HEK293 (cell line): Measurements from ENCODE around the gene ANKRD11.

Source experiments
- CTCF ChIA-PET: fragments of 350-600 bp; formaldehyde crosslinking; extraction: SDS; loops from one replicate; lab custom pipeline; 2021; ENCODE audit warnings: antibody characterized with exemption; lab: Yijun Ruan, JAX
- POLR2A ChIA-PET: fragments of 300-600 bp; formaldehyde crosslinking; extraction: SDS; loops from one replicate; lab custom pipeline; 2020; ENCODE audit warnings: antibody characterized with exemption, inconsistent platforms; lab: Yijun Ruan, JAX
- H3K27ac ChIP-seq: fragments of 200-500 bp; sonication (Bioruptor generic); 2 replicates; pipeline ENCODE4 v1.5.1; 2014; ENCODE audit warnings: low read depth, low read length, control low read depth, inconsistent platforms; ENCODE audit errors: extremely low read depth
- H3K36me3 ChIP-seq, 2 experiments: fragments of 200-500 bp in 1 of 2; sonication (Bioruptor generic) in 1 of 2; 1 replicate in 1 of 2; 2 replicates in 1 of 2; pipeline ENCODE4 v1.5.1; 2014 to 2017; ENCODE audit warnings: inconsistent platforms in 2 of 2, low read length in 2 of 2; ENCODE audit not compliant: control insufficient read depth in 2 of 2, insufficient read depth in 1 of 2
- H3K4me1 ChIP-seq: fragments of 200-500 bp; sonication (Bioruptor generic); 2 replicates; pipeline ENCODE4 v1.5.1; 2014; ENCODE audit warnings: mild to moderate bottlenecking, low read length, inconsistent platforms; ENCODE audit not compliant: control insufficient read depth, insufficient read depth
- H3K4me3 ChIP-seq: 2 replicates; pipeline ENCODE4 v1.5.1; 2011; ENCODE audit warnings: low read depth, mild to moderate bottlenecking, control low read depth, low read length, moderate library complexity
- H3K9me3 ChIP-seq: fragments of 200-500 bp; sonication (Bioruptor generic); 2 replicates; pipeline ENCODE4 v1.5.1; 2014; ENCODE audit warnings: low read depth, low read length, inconsistent platforms; ENCODE audit not compliant: control insufficient read depth, insufficient read depth
- GLI2 ChIP-seq: fragments of 450-650 bp; formaldehyde crosslinking; IDR thresholded peaks from 2 replicates; pipeline ENCODE4; 2017; ENCODE audit warnings: missing biosample characterization, missing genetic modification characterization, low read depth, borderline replicate concordance
- KLF1 ChIP-seq: fragments of 450-650 bp; formaldehyde crosslinking; IDR thresholded peaks from 2 replicates; pipeline ENCODE4 v1.5.1; 2016; ENCODE audit warnings: missing biosample characterization, missing genetic modification characterization
- KLF9 ChIP-seq: fragments of 450-650 bp; formaldehyde crosslinking; IDR thresholded peaks from 2 replicates; pipeline ENCODE4 v1.5.1; 2016; ENCODE audit warnings: missing biosample characterization, missing genetic modification characterization, low read depth
- MZF1 ChIP-seq: fragments of 450-650 bp; formaldehyde crosslinking; IDR thresholded peaks from 2 replicates; pipeline ENCODE4 v1.5.1; 2017; ENCODE audit warnings: missing biosample characterization, missing genetic modification characterization, borderline replicate concordance
- ZEB2 ChIP-seq: fragments of 450-650 bp; formaldehyde crosslinking; IDR thresholded peaks from 2 replicates; pipeline ENCODE4 v1.5.1; 2016; ENCODE audit warnings: missing biosample characterization, missing genetic modification characterization
- ZNF548 ChIP-seq: fragments of 450-650 bp; formaldehyde crosslinking; IDR thresholded peaks from 2 replicates; pipeline ENCODE4 v1.5.1; 2016; ENCODE audit warnings: missing biosample characterization, missing genetic modification characterization
- ZNF629 ChIP-seq: fragments of 450-650 bp; formaldehyde crosslinking; IDR thresholded peaks from 2 replicates; pipeline ENCODE4 v1.5.1; 2017; ENCODE audit warnings: missing biosample characterization, missing genetic modification characterization
- ZNF660 ChIP-seq: fragments of 450-650 bp; IDR thresholded peaks from 2 replicates; pipeline ENCODE4 v1.5.1; 2018; ENCODE audit warnings: missing biosample characterization, mild to moderate bottlenecking, missing genetic modification characterization
- ZXDB ChIP-seq: fragments of 450-650 bp; formaldehyde crosslinking; IDR thresholded peaks from 2 replicates; pipeline ENCODE4 v1.5.1; 2016; ENCODE audit warnings: missing biosample characterization, missing genetic modification characterization
- TF ChIP-seq, protein P1 (sequence below): fragments of 450-650 bp; formaldehyde crosslinking; IDR thresholded peaks from 2 replicates; pipeline ENCODE4 v1.5.1; 2017; ENCODE audit warnings: missing biosample characterization, mild to moderate bottlenecking, missing genetic modification characterization, moderate library complexity
- TF ChIP-seq, protein P2 (sequence below): fragments of 450-650 bp; formaldehyde crosslinking; IDR thresholded peaks from 2 replicates; pipeline ENCODE4 v1.5.1; 2017; ENCODE audit warnings: missing biosample characterization, missing genetic modification characterization
- TF ChIP-seq, protein P3 (sequence below): fragments of 450-650 bp; formaldehyde crosslinking; IDR thresholded peaks from 2 replicates; pipeline ENCODE4 v1.5.1; 2016; ENCODE audit warnings: missing biosample characterization, missing genetic modification characterization
- TF ChIP-seq, protein P4 (sequence below): fragments of 450-650 bp; IDR thresholded peaks from 2 replicates; pipeline ENCODE4 v1.5.1; 2018; ENCODE audit warnings: missing biosample characterization, mild to moderate bottlenecking, missing genetic modification characterization
- TF ChIP-seq, protein P5 (sequence below): fragments of 450-650 bp; formaldehyde crosslinking; IDR thresholded peaks from 2 replicates; pipeline ENCODE4 v1.5.0; 2017; ENCODE audit warnings: missing biosample characterization, missing genetic modification characterization, borderline replicate concordance
- TF ChIP-seq, protein P6 (sequence below): fragments of 450-650 bp; formaldehyde crosslinking; IDR thresholded peaks from 2 replicates; pipeline ENCODE4 v1.5.1; 2016; ENCODE audit warnings: missing biosample characterization, missing genetic modification characterization

ANKRD11 gene

DNA sequence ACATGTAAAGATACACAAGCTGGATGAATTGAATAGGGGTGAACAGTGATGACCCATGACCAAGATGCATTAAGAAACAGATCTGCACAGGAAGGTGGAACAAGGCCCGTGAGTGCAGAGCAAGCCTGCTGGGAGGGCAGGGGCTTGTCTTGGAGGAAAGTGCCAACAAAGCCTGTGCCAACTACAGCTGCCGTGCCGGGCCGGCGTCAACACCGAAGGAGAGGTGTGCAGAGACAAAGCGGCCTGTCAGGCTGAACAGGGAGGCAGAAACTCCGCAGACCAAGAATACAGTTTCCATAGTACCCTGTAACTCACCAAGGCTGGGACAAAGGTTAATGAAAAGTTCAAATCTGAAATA is 46.7 kb downstream of the ANKRD11 start:
- Histone ChIP-seq H3K9me3 (no peaks in the 10 kb centered on the region), H3K36me3 (no peaks in the 10 kb centered on the region; a peak in 1 of 3 replicates), H3K4me3 (no peak overlapping the region), H3K27ac (no peak overlapping the region; the same call in 1 of the 2 replicates), H3K4me1 (peaks cover 38% of the 10 kb centered on the region)
- POLR2A ChIA-PET: interaction anchor here (1.2 to 1.6 kb wide), 2 partner anchors 45 to 74 kb away, joined by 3 to 5 read pairs; no protein-coding TSS in a partner anchor
- CTCF ChIA-PET: interaction anchor here (0.7 kb wide), 2 partner anchors 9 to 181 kb away, joined by 3 read pairs; no protein-coding TSS in a partner anchor
- TF ChIP-seq, protein P1, sequence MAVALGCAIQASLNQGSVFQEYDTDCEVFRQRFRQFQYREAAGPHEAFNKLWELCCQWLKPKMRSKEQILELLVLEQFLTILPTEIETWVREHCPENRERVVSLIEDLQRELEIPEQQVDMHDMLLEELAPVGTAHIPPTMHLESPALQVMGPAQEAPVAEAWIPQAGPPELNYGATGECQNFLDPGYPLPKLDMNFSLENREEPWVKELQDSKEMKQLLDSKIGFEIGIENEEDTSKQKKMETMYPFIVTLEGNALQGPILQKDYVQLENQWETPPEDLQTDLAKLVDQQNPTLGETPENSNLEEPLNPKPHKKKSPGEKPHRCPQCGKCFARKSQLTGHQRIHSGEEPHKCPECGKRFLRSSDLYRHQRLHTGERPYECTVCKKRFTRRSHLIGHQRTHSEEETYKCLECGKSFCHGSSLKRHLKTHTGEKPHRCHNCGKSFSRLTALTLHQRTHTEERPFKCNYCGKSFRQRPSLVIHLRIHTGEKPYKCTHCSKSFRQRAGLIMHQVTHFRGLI: no peak
- 0 out of 2 replicates have a peak, but pooled peaks have one; percentile 11 for TF ChIP-seq ZNF660 (tag by site-specific recombination)

DNA sequence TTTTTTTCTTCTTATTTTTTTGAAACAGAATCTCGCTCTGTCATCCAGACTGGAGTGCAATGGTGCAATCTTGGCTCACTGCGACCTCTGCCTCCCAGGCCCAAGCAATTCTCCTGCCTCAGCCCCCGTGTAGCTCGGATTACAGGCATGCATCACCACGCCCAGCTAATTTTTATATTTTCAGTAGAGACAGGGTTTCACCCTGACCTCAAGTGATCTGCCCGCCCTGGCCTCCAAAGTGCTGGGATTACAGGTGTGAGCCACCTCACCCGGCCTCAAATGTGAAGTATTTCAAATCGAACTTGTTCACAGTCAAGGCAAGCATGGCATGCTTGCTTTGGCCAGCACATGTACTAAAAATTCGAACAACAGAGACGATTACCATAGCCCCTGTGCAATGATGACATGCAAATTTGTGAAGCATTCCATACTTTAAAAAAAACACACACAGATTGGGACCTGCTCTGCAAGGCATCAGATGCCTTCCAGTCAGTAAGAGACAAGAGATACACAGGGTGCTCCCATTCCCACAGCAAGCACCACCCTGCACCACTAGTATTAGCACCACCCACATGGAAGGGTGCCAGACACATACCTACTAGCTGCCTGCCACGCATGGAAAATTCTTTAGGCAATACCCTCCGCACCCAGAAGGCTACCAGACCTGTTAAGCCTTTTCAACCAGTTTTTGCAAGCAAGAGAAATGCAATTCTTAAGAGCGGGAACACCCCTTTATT is 47.2 kb downstream of the ANKRD11 start:
- Histone ChIP-seq H3K36me3 (no peaks in the 10 kb centered on the region; a peak in 1 of 3 replicates), H3K4me3 (no peak overlapping the region), H3K4me1 (peaks cover 38% of the 10 kb centered on the region), H3K9me3 (no peaks in the 10 kb centered on the region), H3K27ac (peak overlapping the region; percentile 60; the same call in 1 of the 2 replicates)
- POLR2A ChIA-PET: interaction anchor here (1.2 to 1.6 kb wide), 2 partner anchors 46 to 73 kb away, joined by 3 to 5 read pairs; no protein-coding TSS in a partner anchor
- CTCF ChIA-PET: interaction anchor here (0.7 kb wide), 3 partner anchors 8 to 180 kb away, joined by 3 to 4 read pairs (median 3); no protein-coding TSS in a partner anchor
- TF ChIP-seq MZF1 (no peak), GLI2 (tag by site-specific recombination) (no peak), KLF9 (tag by site-specific recombination) (peak; percentile 66; the same call in 1 of the 2 replicates), KLF1 (peak; percentile 64), ZNF548 (tag by site-specific recombination) (no peak), ZNF629 (no peak), ZXDB (tag by site-specific recombination) (peak; percentile 19; the same call in 1 of the 2 replicates), ZEB2 (tag by site-specific recombination) (peak; percentile 28; the same call in 1 of the 2 replicates)
- TF ChIP-seq, protein P2, sequence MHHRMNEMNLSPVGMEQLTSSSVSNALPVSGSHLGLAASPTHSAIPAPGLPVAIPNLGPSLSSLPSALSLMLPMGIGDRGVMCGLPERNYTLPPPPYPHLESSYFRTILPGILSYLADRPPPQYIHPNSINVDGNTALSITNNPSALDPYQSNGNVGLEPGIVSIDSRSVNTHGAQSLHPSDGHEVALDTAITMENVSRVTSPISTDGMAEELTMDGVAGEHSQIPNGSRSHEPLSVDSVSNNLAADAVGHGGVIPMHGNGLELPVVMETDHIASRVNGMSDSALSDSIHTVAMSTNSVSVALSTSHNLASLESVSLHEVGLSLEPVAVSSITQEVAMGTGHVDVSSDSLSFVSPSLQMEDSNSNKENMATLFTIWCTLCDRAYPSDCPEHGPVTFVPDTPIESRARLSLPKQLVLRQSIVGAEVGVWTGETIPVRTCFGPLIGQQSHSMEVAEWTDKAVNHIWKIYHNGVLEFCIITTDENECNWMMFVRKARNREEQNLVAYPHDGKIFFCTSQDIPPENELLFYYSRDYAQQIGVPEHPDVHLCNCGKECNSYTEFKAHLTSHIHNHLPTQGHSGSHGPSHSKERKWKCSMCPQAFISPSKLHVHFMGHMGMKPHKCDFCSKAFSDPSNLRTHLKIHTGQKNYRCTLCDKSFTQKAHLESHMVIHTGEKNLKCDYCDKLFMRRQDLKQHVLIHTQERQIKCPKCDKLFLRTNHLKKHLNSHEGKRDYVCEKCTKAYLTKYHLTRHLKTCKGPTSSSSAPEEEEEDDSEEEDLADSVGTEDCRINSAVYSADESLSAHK: 0 out of 2 replicates have a peak, but pooled peaks have one; percentile 6
- TF ChIP-seq, protein P3, sequence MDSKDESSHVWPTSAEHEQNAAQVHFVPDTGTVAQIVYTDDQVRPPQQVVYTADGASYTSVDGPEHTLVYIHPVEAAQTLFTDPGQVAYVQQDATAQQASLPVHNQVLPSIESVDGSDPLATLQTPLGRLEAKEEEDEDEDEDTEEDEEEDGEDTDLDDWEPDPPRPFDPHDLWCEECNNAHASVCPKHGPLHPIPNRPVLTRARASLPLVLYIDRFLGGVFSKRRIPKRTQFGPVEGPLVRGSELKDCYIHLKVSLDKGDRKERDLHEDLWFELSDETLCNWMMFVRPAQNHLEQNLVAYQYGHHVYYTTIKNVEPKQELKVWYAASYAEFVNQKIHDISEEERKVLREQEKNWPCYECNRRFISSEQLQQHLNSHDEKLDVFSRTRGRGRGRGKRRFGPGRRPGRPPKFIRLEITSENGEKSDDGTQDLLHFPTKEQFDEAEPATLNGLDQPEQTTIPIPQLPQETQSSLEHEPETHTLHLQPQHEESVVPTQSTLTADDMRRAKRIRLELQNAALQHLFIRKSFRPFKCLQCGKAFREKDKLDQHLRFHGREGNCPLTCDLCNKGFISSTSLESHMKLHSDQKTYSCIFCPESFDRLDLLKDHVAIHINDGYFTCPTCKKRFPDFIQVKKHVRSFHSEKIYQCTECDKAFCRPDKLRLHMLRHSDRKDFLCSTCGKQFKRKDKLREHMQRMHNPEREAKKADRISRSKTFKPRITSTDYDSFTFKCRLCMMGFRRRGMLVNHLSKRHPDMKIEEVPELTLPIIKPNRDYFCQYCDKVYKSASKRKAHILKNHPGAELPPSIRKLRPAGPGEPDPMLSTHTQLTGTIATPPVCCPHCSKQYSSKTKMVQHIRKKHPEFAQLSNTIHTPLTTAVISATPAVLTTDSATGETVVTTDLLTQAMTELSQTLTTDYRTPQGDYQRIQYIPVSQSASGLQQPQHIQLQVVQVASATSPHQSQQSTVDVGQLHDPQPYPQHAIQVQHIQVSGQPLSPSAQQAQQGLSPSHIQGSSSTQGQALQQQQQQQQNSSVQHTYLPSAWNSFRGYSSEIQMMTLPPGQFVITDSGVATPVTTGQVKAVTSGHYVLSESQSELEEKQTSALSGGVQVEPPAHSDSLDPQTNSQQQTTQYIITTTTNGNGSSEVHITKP (tag by site-specific recombination): peak; percentile 79; the same call in 1 of the 2 replicates
- TF ChIP-seq, protein P4, sequence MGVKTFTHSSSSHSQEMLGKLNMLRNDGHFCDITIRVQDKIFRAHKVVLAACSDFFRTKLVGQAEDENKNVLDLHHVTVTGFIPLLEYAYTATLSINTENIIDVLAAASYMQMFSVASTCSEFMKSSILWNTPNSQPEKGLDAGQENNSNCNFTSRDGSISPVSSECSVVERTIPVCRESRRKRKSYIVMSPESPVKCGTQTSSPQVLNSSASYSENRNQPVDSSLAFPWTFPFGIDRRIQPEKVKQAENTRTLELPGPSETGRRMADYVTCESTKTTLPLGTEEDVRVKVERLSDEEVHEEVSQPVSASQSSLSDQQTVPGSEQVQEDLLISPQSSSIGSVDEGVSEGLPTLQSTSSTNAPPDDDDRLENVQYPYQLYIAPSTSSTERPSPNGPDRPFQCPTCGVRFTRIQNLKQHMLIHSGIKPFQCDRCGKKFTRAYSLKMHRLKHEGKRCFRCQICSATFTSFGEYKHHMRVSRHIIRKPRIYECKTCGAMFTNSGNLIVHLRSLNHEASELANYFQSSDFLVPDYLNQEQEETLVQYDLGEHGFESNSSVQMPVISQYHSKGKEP (tag by site-specific recombination): peak; percentile 59; the same call in 1 of the 2 replicates
- TF ChIP-seq, protein P5, sequence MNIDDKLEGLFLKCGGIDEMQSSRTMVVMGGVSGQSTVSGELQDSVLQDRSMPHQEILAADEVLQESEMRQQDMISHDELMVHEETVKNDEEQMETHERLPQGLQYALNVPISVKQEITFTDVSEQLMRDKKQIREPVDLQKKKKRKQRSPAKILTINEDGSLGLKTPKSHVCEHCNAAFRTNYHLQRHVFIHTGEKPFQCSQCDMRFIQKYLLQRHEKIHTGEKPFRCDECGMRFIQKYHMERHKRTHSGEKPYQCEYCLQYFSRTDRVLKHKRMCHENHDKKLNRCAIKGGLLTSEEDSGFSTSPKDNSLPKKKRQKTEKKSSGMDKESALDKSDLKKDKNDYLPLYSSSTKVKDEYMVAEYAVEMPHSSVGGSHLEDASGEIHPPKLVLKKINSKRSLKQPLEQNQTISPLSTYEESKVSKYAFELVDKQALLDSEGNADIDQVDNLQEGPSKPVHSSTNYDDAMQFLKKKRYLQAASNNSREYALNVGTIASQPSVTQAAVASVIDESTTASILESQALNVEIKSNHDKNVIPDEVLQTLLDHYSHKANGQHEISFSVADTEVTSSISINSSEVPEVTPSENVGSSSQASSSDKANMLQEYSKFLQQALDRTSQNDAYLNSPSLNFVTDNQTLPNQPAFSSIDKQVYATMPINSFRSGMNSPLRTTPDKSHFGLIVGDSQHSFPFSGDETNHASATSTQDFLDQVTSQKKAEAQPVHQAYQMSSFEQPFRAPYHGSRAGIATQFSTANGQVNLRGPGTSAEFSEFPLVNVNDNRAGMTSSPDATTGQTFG (tag by site-specific recombination): no peak
- TF ChIP-seq, protein P6, sequence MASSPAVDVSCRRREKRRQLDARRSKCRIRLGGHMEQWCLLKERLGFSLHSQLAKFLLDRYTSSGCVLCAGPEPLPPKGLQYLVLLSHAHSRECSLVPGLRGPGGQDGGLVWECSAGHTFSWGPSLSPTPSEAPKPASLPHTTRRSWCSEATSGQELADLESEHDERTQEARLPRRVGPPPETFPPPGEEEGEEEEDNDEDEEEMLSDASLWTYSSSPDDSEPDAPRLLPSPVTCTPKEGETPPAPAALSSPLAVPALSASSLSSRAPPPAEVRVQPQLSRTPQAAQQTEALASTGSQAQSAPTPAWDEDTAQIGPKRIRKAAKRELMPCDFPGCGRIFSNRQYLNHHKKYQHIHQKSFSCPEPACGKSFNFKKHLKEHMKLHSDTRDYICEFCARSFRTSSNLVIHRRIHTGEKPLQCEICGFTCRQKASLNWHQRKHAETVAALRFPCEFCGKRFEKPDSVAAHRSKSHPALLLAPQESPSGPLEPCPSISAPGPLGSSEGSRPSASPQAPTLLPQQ (tag by site-specific recombination): 0 out of 2 replicates have a peak, but pooled peaks have one; percentile 3
